PC-3 (cell line): ENCODE measurements around the gene RAP1GAP. TPM values are rescaled to one million over a fixed set of nuclear protein-coding genes. Genes with fewer than 3 reads are reported as not detected.

ENCODE experiments used
- ATAC-seq: fragments of 200-7000 bp; cut with Tn5 transposase; 2 replicates; pipeline ENCODE4 v1.9.1; 2020; ENCODE audit warnings: mild to moderate bottlenecking, moderate library complexity
- BruUV-seq: library from RNA; stranded (reverse); fragments of 400-500 nt; replicated peaks from 2 replicates; lab custom pipeline; 2021; lab: Mats Ljungman, UMichigan
- CTCF ChIA-PET: fragments of 300-600 bp; sonication (Branson Sonifier 250); formaldehyde crosslinking; loops from one replicate; lab custom pipeline; 2022; ENCODE audit warnings: antibody characterized with exemption; lab: Charles Lee
- POLR2A ChIA-PET: fragments of 300-600 bp; sonication (Branson Sonifier 250); formaldehyde crosslinking; loops from one replicate; lab custom pipeline; 2022; ENCODE audit warnings: antibody characterized with exemption; ENCODE audit not compliant: unreplicated experiment; lab: Charles Lee
- DNase-seq: peaks from one replicate; pipeline ENCODE4 v3.0.0-alpha.2; 2015
- H2AFZ ChIP-seq: fragments of 300-600 bp; sonication (generic); 2 replicates; pipeline ENCODE4 v1.6.0; 2016; ENCODE audit warnings: antibody characterized with exemption, low read length
- H3F3A ChIP-seq: fragments of 300-600 bp; sonication (generic); one replicate; pipeline ENCODE4 v1.6.0; 2017; ENCODE audit warnings: antibody characterized with exemption, low read length, control low read depth, mild to moderate bottlenecking; ENCODE audit not compliant: unreplicated experiment
- H3K27ac ChIP-seq: fragments of 300-600 bp; sonication (generic); 2 replicates; pipeline ENCODE4 v1.5.1; 2016; ENCODE audit warnings: mild to moderate bottlenecking, low read length
- H3K27me3 ChIP-seq: fragments of 300-600 bp; sonication (generic); 2 replicates; pipeline ENCODE4 v1.6.1; 2016; ENCODE audit warnings: low read length, mixed read lengths
- H3K36me3 ChIP-seq: fragments of 300-600 bp; sonication (generic); 2 replicates; pipeline ENCODE4 v1.6.1; 2016; ENCODE audit warnings: low read depth, mixed run types, low read length, mixed read lengths
- H3K4me1 ChIP-seq: fragments of 300-600 bp; sonication (generic); 2 replicates; pipeline ENCODE4 v1.5.1; 2016; ENCODE audit warnings: low read length; ENCODE audit not compliant: insufficient read depth
- H3K4me2 ChIP-seq: fragments of 300-600 bp; sonication (generic); 2 replicates; pipeline ENCODE4 v1.6.0; 2016; ENCODE audit warnings: low read length
- H3K4me3 ChIP-seq: fragments of 300-600 bp; sonication (generic); 2 replicates; pipeline ENCODE4 v1.5.1; 2016; ENCODE audit warnings: mild to moderate bottlenecking, low read length, mixed read lengths
- H3K79me2 ChIP-seq: fragments of 300-600 bp; sonication (generic); 2 replicates; pipeline ENCODE4 v1.6.1; 2017; ENCODE audit warnings: low read length, mixed read lengths
- H3K9ac ChIP-seq: fragments of 300-600 bp; sonication (generic); 2 replicates; pipeline ENCODE4 v1.6.0; 2016; ENCODE audit warnings: mild to moderate bottlenecking, low read length
- H3K9me2 ChIP-seq: fragments of 300-600 bp; sonication (generic); replicated peaks from 2 replicates; pipeline ENCODE4 v1.6.1; 2016; ENCODE audit warnings: mixed run types, low read length, mixed read lengths
- H3K9me3 ChIP-seq: fragments of 300-600 bp; sonication (generic); 2 replicates; pipeline ENCODE4 v1.6.1; 2016; ENCODE audit warnings: low read length, mixed read lengths
- H4K20me1 ChIP-seq: fragments of 300-600 bp; sonication (generic); 2 replicates; pipeline ENCODE4 v1.6.1; 2016; ENCODE audit warnings: low read length, mixed read lengths
- EZH2 ChIP-seq: fragments of 300-600 bp; sonication (generic); IDR thresholded peaks from one replicate; pipeline ENCODE4 v1.6.1; 2017; ENCODE audit warnings: antibody characterized with exemption, mild to moderate bottlenecking, low read length; ENCODE audit not compliant: unreplicated experiment
- EZH2phosphoT487 ChIP-seq: fragments of 300-600 bp; sonication (generic); IDR thresholded peaks from 2 replicates; pipeline ENCODE4 v1.6.1; 2018; ENCODE audit warnings: mild to moderate bottlenecking, antibody characterized with exemption, low read length, borderline replicate concordance
- intact Hi-C: fragments of 100-400 bp; cut with micrococcal nuclease; formaldehyde crosslinking; loops from 2 replicates; pipeline ENCODE4 v1.9.0; 2023
- total RNA-seq: library from RNA; depleted of rRNA; stranded (reverse); fragments of >200 nt; gene quantifications from 2 replicates; pipeline ENCODE4 v1.2.3, GENCODE V29; 2014
- TF ChIP-seq, protein P1 (sequence below): fragments of 300-600 bp; sonication (generic); conservative IDR thresholded peaks from 2 replicates; pipeline ENCODE4 v1.5.1; 2017; ENCODE audit warnings: antibody characterized with exemption, low read depth, mild to moderate bottlenecking, low read length

Gene RAP1GAP
- total RNA-seq, 1 experiment from 2014 or later: 12.1 TPM

DNA sequence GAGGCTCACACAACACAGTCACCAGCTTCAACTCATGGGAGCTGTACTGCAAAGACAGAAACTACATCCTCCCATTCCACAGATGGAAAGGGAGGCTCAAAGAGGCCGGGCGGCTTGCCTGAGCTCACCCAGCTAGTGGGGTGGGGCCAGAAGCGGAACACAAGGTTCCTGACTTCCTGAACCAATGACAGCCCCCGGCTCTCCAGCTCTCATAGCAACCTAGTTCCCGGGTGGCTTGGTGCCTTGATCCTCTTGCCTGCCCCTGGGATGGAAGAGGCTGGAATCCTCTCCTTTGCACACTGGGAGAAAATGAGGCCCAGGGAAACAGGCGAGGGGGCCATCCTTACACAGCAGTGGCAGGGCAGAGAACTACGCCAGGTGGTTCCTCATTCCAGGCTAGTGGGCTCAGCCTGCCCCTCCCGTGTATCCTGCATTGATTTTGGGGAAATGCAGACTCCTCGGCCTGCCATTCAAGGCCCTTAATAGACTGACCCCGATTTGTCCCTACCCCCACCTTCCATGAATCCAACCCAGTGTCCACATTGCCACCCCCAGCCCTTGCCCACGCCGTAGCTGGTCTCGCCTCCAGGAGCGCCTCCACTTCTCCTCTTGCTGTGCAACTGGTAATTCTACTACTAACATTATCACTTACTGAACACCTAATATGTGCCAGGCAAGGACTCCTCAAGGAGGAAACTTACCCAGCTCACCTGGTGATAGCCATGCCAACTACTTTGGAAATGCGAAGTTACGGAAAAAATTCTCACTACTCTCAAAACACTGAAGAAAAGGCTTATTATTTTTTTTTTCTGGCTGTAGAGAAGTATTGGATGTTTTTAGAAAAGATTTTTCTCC, 5.0 kb downstream of the RAP1GAP start:
- no TSS peak for BruUV-seq
- CTCF ChIA-PET: interaction anchor here (0.7 kb wide), 1 partner anchor 752 kb away, joined by 4 read pairs; no protein-coding TSS in a partner anchor

GRCh38 chr1:21663248-21663950, 5.8 kb downstream of the RAP1GAP start:
- no peak overlapping the region for H3K27ac ChIP-seq
- intact Hi-C loops: no loop called here
- TF ChIP-seq EZH2phosphoT487 (no peak), EZH2 (no peak)
- TF ChIP-seq, protein P1, sequence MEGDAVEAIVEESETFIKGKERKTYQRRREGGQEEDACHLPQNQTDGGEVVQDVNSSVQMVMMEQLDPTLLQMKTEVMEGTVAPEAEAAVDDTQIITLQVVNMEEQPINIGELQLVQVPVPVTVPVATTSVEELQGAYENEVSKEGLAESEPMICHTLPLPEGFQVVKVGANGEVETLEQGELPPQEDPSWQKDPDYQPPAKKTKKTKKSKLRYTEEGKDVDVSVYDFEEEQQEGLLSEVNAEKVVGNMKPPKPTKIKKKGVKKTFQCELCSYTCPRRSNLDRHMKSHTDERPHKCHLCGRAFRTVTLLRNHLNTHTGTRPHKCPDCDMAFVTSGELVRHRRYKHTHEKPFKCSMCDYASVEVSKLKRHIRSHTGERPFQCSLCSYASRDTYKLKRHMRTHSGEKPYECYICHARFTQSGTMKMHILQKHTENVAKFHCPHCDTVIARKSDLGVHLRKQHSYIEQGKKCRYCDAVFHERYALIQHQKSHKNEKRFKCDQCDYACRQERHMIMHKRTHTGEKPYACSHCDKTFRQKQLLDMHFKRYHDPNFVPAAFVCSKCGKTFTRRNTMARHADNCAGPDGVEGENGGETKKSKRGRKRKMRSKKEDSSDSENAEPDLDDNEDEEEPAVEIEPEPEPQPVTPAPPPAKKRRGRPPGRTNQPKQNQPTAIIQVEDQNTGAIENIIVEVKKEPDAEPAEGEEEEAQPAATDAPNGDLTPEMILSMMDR: no peak
- ChIA-PET CTCF (no interaction called here), POLR2A (no interaction called here)
- peaks cover 11% of the 10 kb centered on the region; the same call in 1 of the 2 replicates for H3K4me1 ChIP-seq
- H3K9me2 ChIP-seq: no peaks in the 10 kb centered on the region
- H2AFZ ChIP-seq: no peak overlapping the region
- H4K20me1 ChIP-seq: no peaks in the 10 kb centered on the region
- no peaks in the 10 kb centered on the region for H3K79me2 ChIP-seq
- no peak for ATAC-seq
- no peak overlapping the region for H3K4me3 ChIP-seq
- DNase-seq: no peak
- H3F3A ChIP-seq: no peaks in the 10 kb centered on the region
- BruUV-seq: no TSS peak
- H3K4me2 ChIP-seq: no peak overlapping the region
- peaks cover 11% of the 10 kb centered on the region; the same call in 1 of the 2 replicates for H3K27me3 ChIP-seq
- H3K9me3 ChIP-seq: no peaks in the 10 kb centered on the region
- H3K9ac ChIP-seq: no peak overlapping the region
- H3K36me3 ChIP-seq: no peaks in the 10 kb centered on the region

More for the DNA sequence above, 5.0 kb downstream of the RAP1GAP start:
- Histone ChIP-seq H3K79me2 (no peaks in the 10 kb centered on the region), H3F3A (no peaks in the 10 kb centered on the region), H3K27ac (no peak overlapping the region), H3K9me2 (no peaks in the 10 kb centered on the region), H2AFZ (no peak overlapping the region), H3K4me1 (peaks cover 11% of the 10 kb centered on the region; the same call in 1 of the 2 replicates), H3K27me3 (peaks cover 18% of the 10 kb centered on the region), H3K9me3 (no peaks in the 10 kb centered on the region), H3K36me3 (no peaks in the 10 kb centered on the region), H3K9ac (no peak overlapping the region), H3K4me3 (no peak overlapping the region), H4K20me1 (no peaks in the 10 kb centered on the region), H3K4me2 (no peak overlapping the region)
- POLR2A ChIA-PET: no interaction called here
- no peak for TF ChIP-seq EZH2phosphoT487
- no peak for TF ChIP-seq EZH2
- TF ChIP-seq, protein P1: no peak
- DNase-seq (no peak), ATAC-seq (no peak)
- intact Hi-C loops: no loop called here
